Upper lobe of left lung (tissue), 6 donors: Measurements from ENCODE around the gene CETN2. TPM values are rescaled to one million over a fixed set of nuclear protein-coding genes. Genes with fewer than 3 reads are reported as not detected.

ENCODE experiments used
- ATAC-seq, 2 donors: fragments of 200-7000 bp; cut with Tn5 transposase; one replicate each; pipeline ENCODE4 v1.9.1; 2022; ENCODE audit warnings: mild to moderate bottlenecking in 2 of 2, moderate library complexity in 2 of 2; ENCODE audit not compliant: low FRiP score in 2 of 2
- DNase-seq, 2 donors: peaks; one replicate each; pipeline ENCODE4 v3.0.0-alpha.2; 2019 to 2020
- H3K27ac ChIP-seq, 4 donors: fragments of 200-600 bp; sonication (generic); one replicate each; pipeline ENCODE4 v1.5.1; 2016 to 2019
- H3K27me3 ChIP-seq, 4 donors: fragments of 200-600 bp; sonication (generic); one replicate each; pipeline ENCODE4 v1.5.1; 2017 to 2019
- H3K36me3 ChIP-seq, 4 donors: fragments of 200-600 bp; sonication (generic); one replicate each; pipeline ENCODE4 v1.5.1; 2016 to 2019
- H3K4me1 ChIP-seq, 4 donors: fragments of 200-600 bp; sonication (generic); one replicate each; pipeline ENCODE4 v1.5.1; 2018 to 2019
- H3K4me3 ChIP-seq, 4 donors: fragments of 200-600 bp; sonication (generic); one replicate each; pipeline ENCODE4 v1.5.1; 2017 to 2019; ENCODE audit warnings: mild to moderate bottlenecking in 2 of 4, moderate library complexity in 1 of 4
- H3K9me3 ChIP-seq, 4 donors: fragments of 200-600 bp; sonication (generic); one replicate each; pipeline ENCODE4 v1.5.1; 2018 to 2019
- CTCF ChIP-seq, 6 experiments: fragments of 450-650 bp in 4 of 6; fragments of 200-600 bp in 2 of 6; sonication (generic) in 2 of 6; IDR thresholded peaks; one replicate each; pipeline ENCODE4 v1.5.1; 2016 to 2019; ENCODE audit warnings: antibody characterized with exemption in 6 of 6
- EP300 ChIP-seq, 4 donors: sonication (generic); formaldehyde crosslinking; IDR thresholded peaks; one replicate each; pipeline ENCODE4 v1.5.1; 2017; ENCODE audit warnings: antibody characterized with exemption in 4 of 4, control low read depth in 2 of 4
- POLR2A ChIP-seq, 4 donors: fragments of 450-650 bp; IDR thresholded peaks; one replicate each; pipeline ENCODE4 v1.5.1; 2016 to 2017; ENCODE audit warnings: antibody characterized with exemption in 4 of 4, mild to moderate bottlenecking in 2 of 4
- POLR2AphosphoS5 ChIP-seq, 2 donors: sonication (generic); formaldehyde crosslinking; IDR thresholded peaks; one replicate each; pipeline ENCODE4 v1.5.1; 2017; ENCODE audit warnings: antibody characterized with exemption in 2 of 2
- WGBS, 2 donors: methylation state at CpG; one replicate each; pipeline ENCODE4 v1.1.5; 2017 to 2018; 5-methylcytosine and 5-hydroxymethylcytosine counted together
- total RNA-seq, 6 donors: library from RNA; depleted of rRNA in 4 of 6; stranded (reverse); fragments of >200 nt in 4 of 6; gene quantifications; one replicate each; pipeline versions ENCODE4 v1.1.0 to v1.2.1, GENCODE V29; 2016 to 2021
- donor health status: DM: no; HTN: no; CAD: no; lungs with moderate emphysema.
- donor health status: DM: no; HTN: yes; CAD: no; lungs with severe emphysema.

The CETN2 gene
- total RNA-seq: 10 to 100 TPM; 21.1 to 89.4 (median 32.5) TPM

GRCh38 chrX:152830312-152831305 is at the start of gene CETN2, which contains the start of gene NSDHL:
Gene CETN2, minus strand, starts transcription at chrX:152830757. Its CDS starts 47 bp downstream, at chrX:152830710.
Gene NSDHL, plus strand, starts transcription at chrX:152831063. Its CDS starts 15,262 bp downstream, at chrX:152846325.
- Histone ChIP-seq H3K27me3 (no peaks in the 10 kb centered on the region), H3K27ac (peak within 1 kb of the TSS; percentile 66 to 81 (median 76)), H3K4me3 (peak within 1 kb of the TSS; percentile 49 to 78 (median 67)), H3K4me1 (peaks cover 0 to 11% (median 5%) of the 10 kb centered on the region in 4 donors), H3K9me3 (peaks cover 0 to 1% (median 0%) of the 10 kb centered on the region in 4 donors), H3K36me3 (peaks cover 0 to 6% (median 0%) of the 10 kb centered on the region in 4 donors)
- peak; percentile 98 to 100 for ATAC-seq
- TF ChIP-seq EP300 (IDR thresholded peaks at IDR 0.05) (no peak), POLR2A (IDR thresholded peaks at IDR 0.05) (peak in 2 of 4 donors; percentile 18 to 57), POLR2AphosphoS5 (IDR thresholded peaks at IDR 0.05) (peak in 1 of 2 donors; percentile 52), CTCF (IDR thresholded peaks at IDR 0.05) (no peak)
- DNase-seq: peak; percentile 93 to 98
- WGBS, 2 donors: 3 to 52% methylated on average over 14 to 71 of the region's 71 CpGs

GRCh38 chrX:152878976-152879755 is 48.6 kb upstream of the CETN2 start:
- H3K36me3 ChIP-seq: no peaks in the 10 kb centered on the region
- H3K27ac ChIP-seq: no peak overlapping the region
- no peaks in the 10 kb centered on the region for H3K9me3 ChIP-seq
- 78% methylated on average over 16 of the region's 16 CpGs; no CpG with 5 or more reads in 1 of the 2 donors for WGBS, 2 donors
- TF ChIP-seq POLR2A (IDR thresholded peaks at IDR 0.05): no peak
- no peak for TF ChIP-seq POLR2AphosphoS5 (IDR thresholded peaks at IDR 0.05)
- TF ChIP-seq EP300 (IDR thresholded peaks at IDR 0.05): no peak
- no peak for TF ChIP-seq CTCF (IDR thresholded peaks at IDR 0.05)
- DNase-seq (no peak), ATAC-seq (no peak)
- no peaks in the 10 kb centered on the region for H3K27me3 ChIP-seq
- no peaks in the 10 kb centered on the region for H3K4me1 ChIP-seq
- no peak overlapping the region for H3K4me3 ChIP-seq

- no peaks in the 10 kb centered on the region for H3K27me3 ChIP-seq
- H3K4me3 ChIP-seq: no peak overlapping the region
- DNase-seq (no peak), ATAC-seq (no peak)
- WGBS, 2 donors: 78 to 100% methylated on average over 3 to 10 of the region's 10 CpGs
- no peak overlapping the region for H3K27ac ChIP-seq
- no peaks in the 10 kb centered on the region for H3K36me3 ChIP-seq
- H3K9me3 ChIP-seq: no peaks in the 10 kb centered on the region
- no peaks in the 10 kb centered on the region for H3K4me1 ChIP-seq
- TF ChIP-seq POLR2A (IDR thresholded peaks at IDR 0.05) (no peak), EP300 (IDR thresholded peaks at IDR 0.05) (no peak), POLR2AphosphoS5 (IDR thresholded peaks at IDR 0.05) (no peak), CTCF (IDR thresholded peaks at IDR 0.05) (no peak)
Observed at GRCh38 chrX:152876931-152877840, 46.6 kb upstream of the CETN2 start.

- 57 to 68% methylated on average over 1 to 2 of the region's 2 CpGs for WGBS, 2 donors
- DNase-seq (no peak), ATAC-seq (no peak)
- H3K4me1 ChIP-seq: no peaks in the 10 kb centered on the region
- H3K27ac ChIP-seq: no peak overlapping the region
- no peak overlapping the region for H3K4me3 ChIP-seq
- H3K9me3 ChIP-seq: no peaks in the 10 kb centered on the region
- TF ChIP-seq CTCF (IDR thresholded peaks at IDR 0.05): no peak
- TF ChIP-seq POLR2AphosphoS5 (IDR thresholded peaks at IDR 0.05): no peak
- no peak for TF ChIP-seq POLR2A (IDR thresholded peaks at IDR 0.05)
- no peak for TF ChIP-seq EP300 (IDR thresholded peaks at IDR 0.05)
- peaks cover 0 to 19% (median 9%) of the 10 kb centered on the region in 4 donors for H3K36me3 ChIP-seq
- no peaks in the 10 kb centered on the region for H3K27me3 ChIP-seq
Observed at GRCh38 chrX:152873361-152873760, 42.8 kb upstream of the CETN2 start.
